DND-41 (cell line): ENCODE measurements around the gene CFAP100.

Experiments
- ATAC-seq: fragments of 200-7000 bp; cut with Tn5 transposase; 3 replicates; pipeline ENCODE4 v1.9.1; 2021; ENCODE audit warnings: low read depth; ENCODE audit not compliant: insufficient read depth
- DNase-seq: peaks from one replicate; pipeline ENCODE4 v3.0.0-alpha.2; 2020
- H2AFZ ChIP-seq: 2 replicates; pipeline ENCODE4 v1.6.0; 2012; ENCODE audit warnings: low read depth, low read length
- H3K27ac ChIP-seq: 2 replicates; pipeline ENCODE4 v1.5.1; 2012; ENCODE audit warnings: low read length, inconsistent platforms
- H3K27me3 ChIP-seq: fragments of 200-600 bp; sonication (generic); 2 replicates; pipeline ENCODE4 v1.6.0; 2012; ENCODE audit warnings: low read length, mild to moderate bottlenecking, inconsistent platforms; ENCODE audit not compliant: insufficient read depth, poor library complexity
- H3K36me3 ChIP-seq: 2 replicates; pipeline ENCODE4 v1.5.1; 2012; ENCODE audit warnings: low read length, inconsistent platforms; ENCODE audit not compliant: insufficient read depth
- H3K4me1 ChIP-seq: 2 replicates; pipeline ENCODE4 v1.5.1; 2012; ENCODE audit warnings: mild to moderate bottlenecking, low read length; ENCODE audit not compliant: insufficient read depth
- H3K4me2 ChIP-seq: 2 replicates; pipeline ENCODE4 v1.6.0; 2012; ENCODE audit warnings: mild to moderate bottlenecking, moderate library complexity, low read length, inconsistent platforms; ENCODE audit not compliant: insufficient read depth
- H3K4me3 ChIP-seq, 2 experiments: fragments of 200-600 bp in 1 of 2; shearing (Covaris generic) in 1 of 2; 2 replicates each; pipeline ENCODE4 v1.5.1; 2012 to 2016; ENCODE audit warnings: inconsistent platforms in 2 of 2, low read length in 2 of 2, mild to moderate bottlenecking in 2 of 2, low read depth in 1 of 2, moderate library complexity in 1 of 2
- H3K79me2 ChIP-seq: 2 replicates; pipeline ENCODE4 v1.6.0; 2012; ENCODE audit warnings: low read length, inconsistent platforms; ENCODE audit not compliant: insufficient read depth
- H3K9ac ChIP-seq: 2 replicates; pipeline ENCODE4 v1.6.0; 2012; ENCODE audit warnings: low read depth, mild to moderate bottlenecking, inconsistent platforms, low read length, moderate library complexity
- H3K9me3 ChIP-seq: 2 replicates; pipeline ENCODE4 v1.5.1; 2012; ENCODE audit warnings: low read length, moderate library complexity, mild to moderate bottlenecking, inconsistent platforms; ENCODE audit not compliant: insufficient read depth, severe bottlenecking
- H4K20me1 ChIP-seq: 2 replicates; pipeline ENCODE4 v1.6.0; 2012; ENCODE audit warnings: low read length; ENCODE audit not compliant: insufficient read depth
- CTCF ChIP-seq: IDR thresholded peaks from 2 replicates; pipeline ENCODE4 v1.5.1; 2012; ENCODE audit warnings: borderline replicate concordance, low read length, moderate library complexity, mild to moderate bottlenecking; ENCODE audit not compliant: poor library complexity, severe bottlenecking; ENCODE audit errors: extremely low read depth
- EZH2 ChIP-seq: IDR thresholded peaks from 3 replicates; pipeline ENCODE4 v1.6.1; 2012; ENCODE audit warnings: borderline replicate concordance, low read depth, mild to moderate bottlenecking, moderate library complexity, low read length, inconsistent platforms; ENCODE audit not compliant: severe bottlenecking

CFAP100 gene

GRCh38 chr3:126394179-126394976 lies at the start of gene CFAP100:
CFAP100 (plus strand) TSS chr3:126394909; CDS start chr3:126396001, 1,092 bp downstream.
- no peak for ATAC-seq
- H4K20me1 ChIP-seq = no peaks in the 10 kb centered on the region
- peaks cover 13% of the 10 kb centered on the region for H3K27me3 ChIP-seq
- no peak within 1 kb of the TSS for H2AFZ ChIP-seq
- DNase-seq = no peak
- no peaks in the 10 kb centered on the region for H3K79me2 ChIP-seq
- H3K9me3 ChIP-seq = no peaks in the 10 kb centered on the region
- no peak within 1 kb of the TSS for H3K9ac ChIP-seq
- H3K4me3 ChIP-seq = no peak within 1 kb of the TSS
- TF ChIP-seq EZH2 = no peak
- no peak for TF ChIP-seq CTCF
- H3K4me1 ChIP-seq = no peaks in the 10 kb centered on the region
- H3K36me3 ChIP-seq = no peaks in the 10 kb centered on the region
- H3K4me2 ChIP-seq = no peak within 1 kb of the TSS
- H3K27ac ChIP-seq = no peak within 1 kb of the TSS

GRCh38 chr3:126345231-126345630 lies 49.5 kb upstream of the CFAP100 start:
- Histone ChIP-seq H3K4me2 (no peak overlapping the region), H3K27ac (no peak overlapping the region), H3K27me3 (no peaks in the 10 kb centered on the region), H4K20me1 (no peaks in the 10 kb centered on the region; the same call in 1 of the 2 replicates), H2AFZ (no peak overlapping the region), H3K36me3 (no peaks in the 10 kb centered on the region), H3K9me3 (no peaks in the 10 kb centered on the region), H3K9ac (no peak overlapping the region), H3K4me1 (no peaks in the 10 kb centered on the region), H3K79me2 (no peaks in the 10 kb centered on the region), H3K4me3 (no peak overlapping the region)
- no peak for ATAC-seq
- DNase-seq = no peak
- TF ChIP-seq EZH2 (no peak), CTCF (no peak)

GRCh38 chr3:126345641-126346460 lies 48.9 kb upstream of the CFAP100 start:
- no peaks in the 10 kb centered on the region for H3K9me3 ChIP-seq
- no peaks in the 10 kb centered on the region; the same call in 1 of the 2 replicates for H4K20me1 ChIP-seq
- H2AFZ ChIP-seq = no peak overlapping the region
- H3K9ac ChIP-seq = no peak overlapping the region
- H3K4me2 ChIP-seq = no peak overlapping the region
- no peaks in the 10 kb centered on the region for H3K4me1 ChIP-seq
- ATAC-seq (no peak), DNase-seq (no peak)
- H3K4me3 ChIP-seq = no peak overlapping the region
- no peak overlapping the region for H3K27ac ChIP-seq
- no peak for TF ChIP-seq EZH2
- TF ChIP-seq CTCF = no peak
- no peaks in the 10 kb centered on the region for H3K36me3 ChIP-seq
- H3K79me2 ChIP-seq = no peaks in the 10 kb centered on the region
- no peaks in the 10 kb centered on the region for H3K27me3 ChIP-seq
